D341Med (cell line): ENCODE measurements around the gene ZNF230.

Source experiments
- DNase-seq: peaks from one replicate; pipeline ENCODE4 v3.0.0; 2012; ENCODE audit warnings: low spot score

Gene ZNF230

GRCh38 chr19:44042147-44042546 is 39.4 kb downstream of the ZNF230 start:
- DNase-seq, result no peak

GRCh38 chr19:44050740-44051649 is 48.2 kb downstream of the ZNF230 start:
- no peak for DNase-seq

GRCh38 chr19:44051650-44052402 is 49.1 kb downstream of the ZNF230 start, which contains the start of gene ZNF223:
ZNF223 (plus strand) TSS chr19:44052036; CDS start chr19:44055177, 3,141 bp downstream.
- peak; percentile 96 for DNase-seq

- DNase-seq, result no peak
These were observed 53.1 kb downstream of the ZNF230 start for GRCh38 chr19:44055870-44056269.

- DNase-seq, result no peak
These were observed 56.5 kb downstream of the ZNF230 start for GRCh38 chr19:44059229-44059628.

- DNase-seq, result no peak
These were observed 58.3 kb downstream of the ZNF230 start for GRCh38 chr19:44061038-44061437.
